ENCODE measurements around the gene NKX6-2.

DNA sequence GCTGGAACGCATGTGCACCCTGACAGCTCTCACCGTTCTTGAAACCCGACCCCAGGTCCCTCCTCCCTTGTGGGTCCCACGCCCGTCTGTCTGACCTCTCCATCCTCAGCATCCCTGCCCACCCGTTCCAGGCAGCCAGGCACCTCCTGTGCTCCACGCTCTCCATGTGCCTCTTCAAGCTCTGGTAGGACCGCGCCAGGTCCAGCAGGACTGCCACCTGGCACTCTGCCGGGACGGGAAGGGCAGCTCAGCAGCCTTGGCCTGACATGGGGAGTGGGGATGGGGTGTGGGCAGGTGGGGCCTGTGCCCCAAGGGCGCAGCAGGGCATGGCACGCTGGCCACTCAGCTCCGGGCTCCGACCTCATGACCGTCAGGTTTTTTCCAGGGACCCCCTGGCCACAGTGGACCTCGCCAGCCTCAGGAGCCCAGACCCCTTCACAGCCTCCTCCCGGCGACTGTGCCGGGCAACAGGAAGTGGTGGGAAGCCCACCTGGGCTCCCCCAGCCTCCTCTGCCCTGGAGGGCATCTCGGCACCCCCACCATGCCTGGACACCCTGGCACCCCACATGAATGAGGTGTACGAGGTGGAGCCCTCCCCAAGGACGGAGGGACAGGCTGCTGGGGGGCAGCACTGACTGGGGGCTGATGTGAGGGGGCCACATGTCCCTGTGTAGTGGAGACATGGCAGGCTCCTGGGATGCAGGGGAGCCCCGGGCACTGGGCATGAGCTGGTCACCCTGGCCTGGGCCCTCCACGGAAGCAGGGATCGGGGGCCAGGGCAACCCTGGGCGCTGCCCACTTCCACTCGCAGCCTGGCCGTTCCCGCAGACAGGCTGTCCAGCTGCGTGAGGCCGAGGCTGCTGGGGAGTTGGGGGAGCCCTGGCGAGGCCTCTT lies 25.1 kb upstream of the NKX6-2 start:
- TF ChIP-seq CTCF (IDR thresholded peaks at IDR 0.05): no peak
- TF ChIP-seq POLR2A (IDR thresholded peaks at IDR 0.05): no peak

Measured in esophagus squamous epithelium (tissue), 4 donors.